GM18951 (cell line): Measurements from ENCODE around the gene RANBP10.

Experiments used
- POLR2A ChIP-seq: IDR thresholded peaks from 4 replicates; pipeline ENCODE4 v1.6.1; 2011; ENCODE audit warnings: mild to moderate bottlenecking; ENCODE audit not compliant: insufficient read length, insufficient read depth; ENCODE audit errors: extremely low read depth
- in situ Hi-C: fragments of 300-500 bp; cut with MboI; formaldehyde crosslinking; loops from one replicate; pipeline ENCODE4 v1.12.0; 2022; ENCODE audit warnings: low sequenced_read_pairs, mixed read lengths, inconsistent platforms; ENCODE audit not compliant: unreplicated experiment

RANBP10 gene

GRCh38 chr16:67723151-67723910, 83.0 kb downstream of the RANBP10 start:
- TF ChIP-seq POLR2A: no peak
- in situ Hi-C loops: no loop called here

GRCh38 chr16:67720236-67720635, 86.1 kb downstream of the RANBP10 start:
- in situ Hi-C loops: no loop called here
- TF ChIP-seq POLR2A: no peak

GRCh38 chr16:67719778-67720144, 86.6 kb downstream of the RANBP10 start:
- in situ Hi-C loops: no loop called here
- TF ChIP-seq POLR2A: no peak

GRCh38 chr16:67719048-67719777, 87.1 kb downstream of the RANBP10 start, which contains the start of gene GFOD2:
TSS of gene GFOD2 (minus strand) at chr16:67719316. CDS start at chr16:67685715, 33,601 bp downstream.
- peak; percentile 96 for TF ChIP-seq POLR2A
- in situ Hi-C loops: no loop called here

GRCh38 chr16:67718668-67719047, 87.7 kb downstream of the RANBP10 start:
- TF ChIP-seq POLR2A: no peak
- in situ Hi-C loops: no loop called here

- in situ Hi-C loops: no loop called here
- no peak for TF ChIP-seq POLR2A
These were observed 90.3 kb downstream of the RANBP10 start for GRCh38 chr16:67716097-67716496.

GRCh38 chr16:67714522-67714921, 91.8 kb downstream of the RANBP10 start:
- in situ Hi-C loops: no loop called here
- no peak for TF ChIP-seq POLR2A

- in situ Hi-C loops: no loop called here
- no peak for TF ChIP-seq POLR2A
These were observed 92.6 kb downstream of the RANBP10 start for GRCh38 chr16:67713647-67714273.

- in situ Hi-C loops: no loop called here
- TF ChIP-seq POLR2A: no peak
These were observed 95.8 kb downstream of the RANBP10 start for GRCh38 chr16:67710607-67711006.

GRCh38 chr16:67709050-67709449, 97.3 kb downstream of the RANBP10 start:
- in situ Hi-C loops: no loop called here
- no peak for TF ChIP-seq POLR2A

GRCh38 chr16:67708368-67708771, 98.0 kb downstream of the RANBP10 start:
- in situ Hi-C loops: no loop called here
- TF ChIP-seq POLR2A: no peak

- no peak for TF ChIP-seq POLR2A
- in situ Hi-C loops: no loop called here
These were observed 98.6 kb downstream of the RANBP10 start for GRCh38 chr16:67707790-67708189.

GRCh38 chr16:67707210-67707609, 99.2 kb downstream of the RANBP10 start:
- TF ChIP-seq POLR2A: no peak
- in situ Hi-C loops: no loop called here

- in situ Hi-C loops: no loop called here
- TF ChIP-seq POLR2A: no peak
These were observed 102.2 kb downstream of the RANBP10 start for GRCh38 chr16:67704110-67704509.

- in situ Hi-C loops: no loop called here
These were observed 102.7 kb downstream of the RANBP10 start for GRCh38 chr16:67703626-67704025.

More at GRCh38 chr16:67703626-67704025, 102.7 kb downstream of the RANBP10 start:
- no peak for TF ChIP-seq POLR2A
